Endothelial cell of umbilical vein (primary cell): ENCODE data around the gene C17orf75. TPM values are rescaled to one million over a fixed set of nuclear protein-coding genes. Genes with fewer than 3 reads are reported as not detected.

Source experiments
- BruUV-seq: library from RNA; stranded (reverse); fragments of 400-500 nt; replicated peaks from 2 replicates; lab custom pipeline; 2021; lab: Mats Ljungman, UMichigan
- CTCF ChIA-PET: fragments of 300-600, 350-600 bp; sonication (Branson Sonifier 250); formaldehyde crosslinking; loops from one replicate; lab custom pipeline; 2021; ENCODE audit warnings: antibody characterized with exemption, inconsistent platforms; lab: Charles Lee
- POLR2A ChIA-PET: fragments of 300-600, 350-600 bp; sonication (Branson Sonifier 250); formaldehyde crosslinking; loops from one replicate; lab custom pipeline; 2021; ENCODE audit warnings: antibody characterized with exemption, inconsistent platforms; lab: Charles Lee
- DNase-seq: peaks from one replicate; pipeline ENCODE4 v3.0.0-alpha.2; 2011; ENCODE audit warnings: low read depth, low spot score
- FAIRE-seq: peaks from 2 replicates; lab custom pipeline; 2011; peaks lifted over from hg19 to GRCh38; lab: Jason Lieb, UNC
- H2AFZ ChIP-seq: 2 replicates; pipeline ENCODE4 v1.6.0; 2012; ENCODE audit warnings: low read depth, low read length, control low read depth, inconsistent platforms
- H3K27ac ChIP-seq: 2 replicates; pipeline ENCODE4 v1.5.1; 2011; ENCODE audit warnings: low read depth, mild to moderate bottlenecking, control low read depth, low read length, moderate library complexity; ENCODE audit not compliant: insufficient read depth
- H3K27me3 ChIP-seq, 2 experiments: 2 replicates each; pipeline versions ENCODE4 v1.6.0 to v1.6.1; 2011; ENCODE audit warnings: low read length in 2 of 2, mixed read lengths in 1 of 2; ENCODE audit not compliant: control insufficient read depth in 2 of 2, insufficient read depth in 2 of 2
- H3K36me3 ChIP-seq, 2 experiments: 2 replicates in 1 of 2; 3 replicates in 1 of 2; pipeline ENCODE4 v1.5.1; 2011; ENCODE audit warnings: low read length in 2 of 2, mild to moderate bottlenecking in 1 of 2, moderate library complexity in 1 of 2; ENCODE audit not compliant: control insufficient read depth in 2 of 2, insufficient read depth in 2 of 2; ENCODE audit errors: extremely low read depth in 1 of 2
- H3K4me1 ChIP-seq: 3 replicates; pipeline ENCODE4 v1.5.1; 2011; ENCODE audit warnings: mild to moderate bottlenecking, low read length; ENCODE audit not compliant: control insufficient read depth, insufficient read depth; ENCODE audit errors: extremely low read depth
- H3K4me2 ChIP-seq: 2 replicates; pipeline ENCODE4 v1.6.1; 2011; ENCODE audit warnings: low read length, control low read depth, mixed read lengths; ENCODE audit not compliant: insufficient read depth
- H3K4me3 ChIP-seq, 3 experiments: fragments of 200-600 bp in 1 of 3; sonication (generic), shearing (Covaris generic) in 1 of 3; replicated peaks in 1 of 3; 2 replicates each; pipeline ENCODE4 v1.5.1; 2011 to 2016; ENCODE audit warnings: control low read depth in 3 of 3, low read length in 3 of 3, mild to moderate bottlenecking in 2 of 3, inconsistent platforms in 1 of 3, low read depth in 1 of 3, moderate library complexity in 1 of 3; ENCODE audit not compliant: insufficient read depth in 1 of 3
- H3K79me2 ChIP-seq: 2 replicates; pipeline ENCODE4 v1.6.0; 2012; ENCODE audit warnings: low read length, inconsistent platforms; ENCODE audit not compliant: control insufficient read depth, insufficient read depth
- H3K9ac ChIP-seq: replicated peaks from 2 replicates; pipeline ENCODE3; 2011; ENCODE audit warnings: low read length, control low read depth; ENCODE audit not compliant: insufficient read depth; ENCODE audit errors: extremely low read depth
- H3K9me1 ChIP-seq: replicated peaks from 3 replicates; pipeline ENCODE4 v1.6.0; 2011; ENCODE audit warnings: mild to moderate bottlenecking, low read length; ENCODE audit not compliant: control insufficient read depth, insufficient read depth; ENCODE audit errors: extremely low read depth
- H3K9me3 ChIP-seq: replicated peaks from 2 replicates; pipeline ENCODE4 v1.5.1; 2012; ENCODE audit warnings: low read length, inconsistent platforms; ENCODE audit not compliant: control insufficient read depth, insufficient read depth
- H4K20me1 ChIP-seq: replicated peaks from 2 replicates; pipeline ENCODE3; 2011; ENCODE audit warnings: mild to moderate bottlenecking, low read length; ENCODE audit not compliant: control insufficient read depth, insufficient read depth; ENCODE audit errors: extremely low read depth
- EZH2 ChIP-seq: IDR thresholded peaks from 2 replicates; pipeline ENCODE4 v1.6.1; 2012; ENCODE audit warnings: borderline replicate concordance, low read depth, mild to moderate bottlenecking, moderate library complexity, low read length, inconsistent platforms; ENCODE audit not compliant: severe bottlenecking
- FOS ChIP-seq: IDR thresholded peaks from 2 replicates; pipeline ENCODE4 v1.6.1; 2011; ENCODE audit warnings: mild to moderate bottlenecking, low read length, moderate library complexity, borderline replicate concordance; ENCODE audit not compliant: insufficient read depth
- GATA2 ChIP-seq: IDR thresholded peaks from 2 replicates; pipeline ENCODE4 v1.7.0; 2011; ENCODE audit warnings: low read depth, mild to moderate bottlenecking, moderate library complexity, mixed read lengths, low read length; ENCODE audit not compliant: insufficient read length, insufficient read depth
- JUN ChIP-seq: IDR thresholded peaks from 2 replicates; pipeline ENCODE4 v1.6.1; 2011; ENCODE audit warnings: borderline replicate concordance, low read depth; ENCODE audit not compliant: insufficient read length, insufficient read depth
- MYC ChIP-seq: IDR thresholded peaks from one replicate; pipeline ENCODE4 v1.6.1; 2011; ENCODE audit warnings: mild to moderate bottlenecking, low read depth, low read length
- POLR2A ChIP-seq: IDR thresholded peaks from 2 replicates; pipeline ENCODE4 v1.6.1; 2012; ENCODE audit warnings: low read depth, mild to moderate bottlenecking, control low read depth, low read length
- POLR2AphosphoS5 ChIP-seq: IDR thresholded peaks from 2 replicates; pipeline ENCODE4 v1.6.1; 2012; ENCODE audit warnings: low read depth, mild to moderate bottlenecking, control low read depth, low read length, moderate library complexity; ENCODE audit not compliant: insufficient read depth
- dilution Hi-C: fragments of 300-500 bp; cut with MboI; formaldehyde crosslinking; loops from one replicate; pipeline ENCODE4 v1.15.0; 2019; ENCODE audit warnings: low sequenced_read_pairs; ENCODE audit not compliant: extremely low pct_ligation_motif_present
- intact Hi-C: fragments of 100-400 bp; cut with micrococcal nuclease; formaldehyde crosslinking; loops from one replicate; pipeline ENCODE4 v1.10.0; 2022
- polyA plus RNA-seq, 4 experiments: library from polyadenylated mRNA; depleted of rRNA in 3 of 4; stranded (reverse) in 3 of 4; unstranded in 1 of 4; fragments of >200 nt; gene quantifications; 2 replicates each; pipeline versions ENCODE4 v1.2.1 to v1.2.3, GENCODE V29; 2011 to 2012; ENCODE audit warnings: missing spikeins in 1 of 4
- total RNA-seq: library from RNA; stranded (reverse); gene quantifications from 2 replicates; pipeline ENCODE4 v1.2.3, GENCODE V29; 2021
- TF ChIP-seq, protein P1 (sequence below): IDR thresholded peaks from 2 replicates; pipeline ENCODE4 v1.6.1; 2011; ENCODE audit not compliant: insufficient read depth, insufficient read length
- TF ChIP-seq, protein P2 (sequence below), 2 donors: IDR thresholded peaks; 1 replicate in 1 of 2; 2 replicates in 1 of 2; pipeline ENCODE4 v1.5.1; 2011; ENCODE audit warnings: low read length in 2 of 2, mild to moderate bottlenecking in 2 of 2, moderate library complexity in 2 of 2, control low read depth in 1 of 2, inconsistent platforms in 1 of 2, low read depth in 1 of 2; ENCODE audit not compliant: insufficient read depth in 1 of 2; ENCODE audit errors: extremely low read depth in 1 of 2

Gene C17orf75
- total and polyA plus RNA-seq, 2 donors (not counting 3 experiments of a cell fraction or from before 2014, with no cell fraction given), result 8.8 to 21.5 TPM

DNA sequence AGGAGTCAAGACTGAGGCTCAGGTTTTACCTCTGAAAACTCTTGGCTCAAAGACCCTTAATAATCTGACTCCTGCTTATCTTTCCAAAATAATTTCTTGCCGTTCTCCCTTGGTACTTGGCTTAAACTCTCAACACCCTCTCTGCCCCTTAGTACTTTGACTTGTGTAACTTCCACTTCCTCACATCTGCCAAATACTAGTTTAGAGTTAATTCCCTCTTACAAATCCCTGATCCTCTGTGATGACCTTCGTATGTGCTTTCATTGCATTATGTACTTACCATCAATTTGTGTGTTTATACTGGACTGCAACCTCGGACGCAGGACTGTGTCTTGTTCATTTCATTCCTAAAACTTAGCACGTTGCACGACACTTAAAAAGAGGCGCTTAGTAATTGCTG, 43.1 kb upstream of the C17orf75 start:
- Histone ChIP-seq H3K4me1 (no peaks in the 10 kb centered on the region), H4K20me1 (peaks cover 3% of the 10 kb centered on the region), H3K79me2 (no peaks in the 10 kb centered on the region), H3K27ac (no peak overlapping the region), H2AFZ (no peak overlapping the region), H3K36me3 (peaks cover 4 to 12% of the 10 kb centered on the region in 2 experiments), H3K9ac (no peak overlapping the region), H3K9me3 (no peaks in the 10 kb centered on the region), H3K27me3 (no peaks in the 10 kb centered on the region), H3K9me1 (no peaks in the 10 kb centered on the region), H3K4me2 (no peak overlapping the region), H3K4me3 (no peak overlapping the region)
- no peak for TF ChIP-seq POLR2AphosphoS5
- TF ChIP-seq POLR2A, result no peak
- TF ChIP-seq, protein P1, sequence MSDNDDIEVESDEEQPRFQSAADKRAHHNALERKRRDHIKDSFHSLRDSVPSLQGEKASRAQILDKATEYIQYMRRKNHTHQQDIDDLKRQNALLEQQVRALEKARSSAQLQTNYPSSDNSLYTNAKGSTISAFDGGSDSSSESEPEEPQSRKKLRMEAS, result no peak
- no peak for TF ChIP-seq GATA2
- no peak for TF ChIP-seq MYC
- TF ChIP-seq FOS, result no peak
- TF ChIP-seq EZH2, result no peak
- TF ChIP-seq, protein P2, sequence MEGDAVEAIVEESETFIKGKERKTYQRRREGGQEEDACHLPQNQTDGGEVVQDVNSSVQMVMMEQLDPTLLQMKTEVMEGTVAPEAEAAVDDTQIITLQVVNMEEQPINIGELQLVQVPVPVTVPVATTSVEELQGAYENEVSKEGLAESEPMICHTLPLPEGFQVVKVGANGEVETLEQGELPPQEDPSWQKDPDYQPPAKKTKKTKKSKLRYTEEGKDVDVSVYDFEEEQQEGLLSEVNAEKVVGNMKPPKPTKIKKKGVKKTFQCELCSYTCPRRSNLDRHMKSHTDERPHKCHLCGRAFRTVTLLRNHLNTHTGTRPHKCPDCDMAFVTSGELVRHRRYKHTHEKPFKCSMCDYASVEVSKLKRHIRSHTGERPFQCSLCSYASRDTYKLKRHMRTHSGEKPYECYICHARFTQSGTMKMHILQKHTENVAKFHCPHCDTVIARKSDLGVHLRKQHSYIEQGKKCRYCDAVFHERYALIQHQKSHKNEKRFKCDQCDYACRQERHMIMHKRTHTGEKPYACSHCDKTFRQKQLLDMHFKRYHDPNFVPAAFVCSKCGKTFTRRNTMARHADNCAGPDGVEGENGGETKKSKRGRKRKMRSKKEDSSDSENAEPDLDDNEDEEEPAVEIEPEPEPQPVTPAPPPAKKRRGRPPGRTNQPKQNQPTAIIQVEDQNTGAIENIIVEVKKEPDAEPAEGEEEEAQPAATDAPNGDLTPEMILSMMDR (IDR thresholded peaks at IDR 0.05; ENCODE audit: extremely low read depth in 1 of 2, insufficient read depth in 1 of 2, low read depth in 1 of 2, low read length in 2 of 2), result no peak
- TF ChIP-seq JUN, result no peak
- FAIRE-seq (no peak), DNase-seq (no peak)
- CTCF ChIA-PET, result interaction anchor here (1.4 kb wide), 1 partner anchor 59 kb away, joined by 4 read pairs; the partner anchor contains the start of gene PSMD11
- no TSS peak for BruUV-seq
- POLR2A ChIA-PET, result no interaction called here
- intact Hi-C loops (no loop called here), dilution Hi-C loops (no loop called here)
